Measurements from ENCODE around the gene KLHL35. TPM values are rescaled to one million over a fixed set of nuclear protein-coding genes. Genes with fewer than 3 reads are reported as not detected.

Gene KLHL35
- total and polyA plus RNA-seq, 2 donors from 2014 or later: 0.26 to 1.8 TPM

DNA sequence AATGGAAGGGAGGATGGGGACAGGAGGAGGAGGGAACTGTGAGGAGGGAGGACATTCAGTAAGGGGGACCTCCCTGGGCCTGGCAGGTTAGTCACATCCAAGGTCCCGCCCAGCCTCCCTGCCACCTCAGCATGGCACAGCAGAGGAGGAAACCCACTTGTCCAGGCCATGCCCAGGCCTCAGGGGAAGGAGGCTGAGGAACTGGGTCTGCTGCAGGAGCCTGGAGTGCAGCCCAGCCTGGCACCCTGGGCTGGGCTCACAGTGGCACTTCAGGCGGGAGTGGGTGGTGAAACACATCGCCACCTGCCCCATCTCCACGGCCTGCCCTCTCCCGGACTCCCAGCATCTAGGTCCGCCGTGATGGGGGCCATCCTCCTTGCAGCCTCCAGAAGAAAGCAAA lies 17.2 kb upstream of the KLHL35 start:
- no peak for FAIRE-seq
- DNase-seq: no peak

DNA sequence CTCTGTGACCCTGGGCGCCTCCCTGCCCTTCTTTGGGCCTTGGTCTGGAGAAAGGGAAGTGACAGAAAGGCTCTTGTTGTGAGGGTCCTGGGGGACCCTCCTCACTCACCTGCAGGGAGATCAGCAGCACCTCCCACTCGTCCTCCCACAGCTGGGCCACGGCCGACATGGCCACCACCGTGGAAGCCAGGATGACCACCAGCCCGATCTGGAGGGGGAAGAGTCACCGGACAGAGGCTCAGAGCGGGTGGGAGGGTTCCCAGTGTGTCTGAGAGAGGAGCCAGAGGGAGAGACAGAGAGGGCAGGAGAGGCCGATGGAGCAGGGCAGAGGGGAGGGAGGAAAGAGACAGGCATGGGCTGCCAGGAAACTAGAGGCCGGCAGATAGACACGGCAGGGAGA lies 16.8 kb upstream of the KLHL35 start:
- Histone ChIP-seq H3K36me3 (ENCODE audit: control insufficient read depth in 2 of 3, insufficient read depth in 3 of 3, low read length in 3 of 3) (peaks cover 0 to 2% (median 0%) of the 10 kb centered on the region in 3 donors), H3K4me3 (ENCODE audit: low read length in 3 of 3) (no peak overlapping the region), H3K9ac (ENCODE audit: low read length in 3 of 3) (no peak overlapping the region), H3K4me1 (ENCODE audit: control insufficient read depth in 2 of 3, insufficient read depth in 2 of 3, low read depth in 1 of 3, low read length in 3 of 3) (no peaks in the 10 kb centered on the region), H3K27ac (ENCODE audit: low read depth in 2 of 2, low read length in 2 of 2) (no peak overlapping the region), H3K27me3 (ENCODE audit: control insufficient read depth, insufficient read depth, low read length) (no peaks in the 10 kb centered on the region), H3K9me3 (ENCODE audit: control insufficient read depth in 2 of 3, insufficient read depth in 1 of 3, low read length in 3 of 3) (no peaks in the 10 kb centered on the region)
- no peak for DNase-seq
- FAIRE-seq: no peak
- TF ChIP-seq, protein P1, sequence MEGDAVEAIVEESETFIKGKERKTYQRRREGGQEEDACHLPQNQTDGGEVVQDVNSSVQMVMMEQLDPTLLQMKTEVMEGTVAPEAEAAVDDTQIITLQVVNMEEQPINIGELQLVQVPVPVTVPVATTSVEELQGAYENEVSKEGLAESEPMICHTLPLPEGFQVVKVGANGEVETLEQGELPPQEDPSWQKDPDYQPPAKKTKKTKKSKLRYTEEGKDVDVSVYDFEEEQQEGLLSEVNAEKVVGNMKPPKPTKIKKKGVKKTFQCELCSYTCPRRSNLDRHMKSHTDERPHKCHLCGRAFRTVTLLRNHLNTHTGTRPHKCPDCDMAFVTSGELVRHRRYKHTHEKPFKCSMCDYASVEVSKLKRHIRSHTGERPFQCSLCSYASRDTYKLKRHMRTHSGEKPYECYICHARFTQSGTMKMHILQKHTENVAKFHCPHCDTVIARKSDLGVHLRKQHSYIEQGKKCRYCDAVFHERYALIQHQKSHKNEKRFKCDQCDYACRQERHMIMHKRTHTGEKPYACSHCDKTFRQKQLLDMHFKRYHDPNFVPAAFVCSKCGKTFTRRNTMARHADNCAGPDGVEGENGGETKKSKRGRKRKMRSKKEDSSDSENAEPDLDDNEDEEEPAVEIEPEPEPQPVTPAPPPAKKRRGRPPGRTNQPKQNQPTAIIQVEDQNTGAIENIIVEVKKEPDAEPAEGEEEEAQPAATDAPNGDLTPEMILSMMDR (IDR thresholded peaks at IDR 0.05; ENCODE audit: borderline replicate concordance, extremely low read depth, insufficient read depth): no peak
- intact Hi-C loops (cut with DNase I): no loop called here

More for the DNA sequence above, 17.2 kb upstream of the KLHL35 start:
- Histone ChIP-seq H3K4me3 (ENCODE audit: low read length in 3 of 3) (no peak overlapping the region), H3K36me3 (ENCODE audit: control insufficient read depth in 2 of 3, insufficient read depth in 3 of 3, low read length in 3 of 3) (peaks cover 0 to 2% (median 0%) of the 10 kb centered on the region in 3 donors), H3K9ac (ENCODE audit: low read length in 3 of 3) (no peak overlapping the region), H3K9me3 (ENCODE audit: control insufficient read depth in 2 of 3, insufficient read depth in 1 of 3, low read length in 3 of 3) (no peaks in the 10 kb centered on the region), H3K27me3 (ENCODE audit: control insufficient read depth, insufficient read depth, low read length) (no peaks in the 10 kb centered on the region), H3K27ac (ENCODE audit: low read depth in 2 of 2, low read length in 2 of 2) (no peak overlapping the region), H3K4me1 (ENCODE audit: control insufficient read depth in 2 of 3, insufficient read depth in 2 of 3, low read depth in 1 of 3, low read length in 3 of 3) (no peaks in the 10 kb centered on the region)
- TF ChIP-seq, protein P1 (IDR thresholded peaks at IDR 0.05; ENCODE audit: borderline replicate concordance, extremely low read depth, insufficient read depth): no peak
- intact Hi-C loops (cut with DNase I): no loop called here

DNA sequence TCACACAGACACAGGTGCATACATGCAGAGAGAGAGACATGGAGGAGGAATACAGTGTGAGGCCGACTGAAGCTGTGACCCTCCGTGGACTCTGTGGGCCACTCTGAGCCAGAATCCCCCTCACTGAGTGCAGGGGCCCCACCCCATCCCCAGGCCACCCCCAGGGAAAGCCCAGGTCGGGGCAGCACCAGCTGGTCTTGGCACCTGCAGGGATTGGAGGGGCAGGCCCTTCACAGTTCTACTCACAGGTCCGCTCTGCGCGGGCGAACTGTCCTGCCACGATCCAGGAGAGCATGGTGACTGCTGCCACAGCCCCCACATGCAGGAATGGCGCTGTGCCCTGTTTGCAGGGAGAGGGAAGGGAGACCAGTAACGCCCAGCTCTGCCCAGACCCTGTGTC lies 16.3 kb upstream of the KLHL35 start:
- intact Hi-C loops (cut with DNase I): no loop called here

More for the DNA sequence above, 16.3 kb upstream of the KLHL35 start:
- Histone ChIP-seq H3K4me3 (ENCODE audit: low read length in 3 of 3) (no peak overlapping the region), H3K9me3 (ENCODE audit: control insufficient read depth in 2 of 3, insufficient read depth in 1 of 3, low read length in 3 of 3) (no peaks in the 10 kb centered on the region), H3K27me3 (ENCODE audit: control insufficient read depth, insufficient read depth, low read length) (no peaks in the 10 kb centered on the region), H3K36me3 (ENCODE audit: control insufficient read depth in 2 of 3, insufficient read depth in 3 of 3, low read length in 3 of 3) (peaks cover 0 to 2% (median 0%) of the 10 kb centered on the region in 3 donors), H3K27ac (ENCODE audit: low read depth in 2 of 2, low read length in 2 of 2) (no peak overlapping the region), H3K9ac (ENCODE audit: low read length in 3 of 3) (no peak overlapping the region), H3K4me1 (ENCODE audit: control insufficient read depth in 2 of 3, insufficient read depth in 2 of 3, low read depth in 1 of 3, low read length in 3 of 3) (no peaks in the 10 kb centered on the region)
- TF ChIP-seq, protein P1 (IDR thresholded peaks at IDR 0.05; ENCODE audit: borderline replicate concordance, extremely low read depth, insufficient read depth): no peak
- FAIRE-seq (no peak), DNase-seq (no peak)
